GM18870 (cell line): ENCODE data around the gene WNT8B.

Experiments
- ATAC-seq: cut with Tn5 transposase; IDR thresholded peaks from one replicate; pipeline ENCODE4 v1.9.1; 2021; ENCODE audit warnings: moderate library complexity; ENCODE audit not compliant: unreplicated experiment

Gene WNT8B

GRCh38 chr10:100516847-100517246, 54.0 kb downstream of the WNT8B start:
- ATAC-seq: no peak

GRCh38 chr10:100518761-100519241, 56.0 kb downstream of the WNT8B start:
- ATAC-seq: no peak

GRCh38 chr10:100519311-100520051, 56.7 kb downstream of the WNT8B start, which contains the start of gene SEC31B:
Gene SEC31B (minus strand): TSS chr10:100519861. CDS start chr10:100516952, 2,909 bp downstream.
- ATAC-seq: no peak

GRCh38 chr10:100520811-100521210, 58.0 kb downstream of the WNT8B start:
- ATAC-seq: no peak

DNA sequence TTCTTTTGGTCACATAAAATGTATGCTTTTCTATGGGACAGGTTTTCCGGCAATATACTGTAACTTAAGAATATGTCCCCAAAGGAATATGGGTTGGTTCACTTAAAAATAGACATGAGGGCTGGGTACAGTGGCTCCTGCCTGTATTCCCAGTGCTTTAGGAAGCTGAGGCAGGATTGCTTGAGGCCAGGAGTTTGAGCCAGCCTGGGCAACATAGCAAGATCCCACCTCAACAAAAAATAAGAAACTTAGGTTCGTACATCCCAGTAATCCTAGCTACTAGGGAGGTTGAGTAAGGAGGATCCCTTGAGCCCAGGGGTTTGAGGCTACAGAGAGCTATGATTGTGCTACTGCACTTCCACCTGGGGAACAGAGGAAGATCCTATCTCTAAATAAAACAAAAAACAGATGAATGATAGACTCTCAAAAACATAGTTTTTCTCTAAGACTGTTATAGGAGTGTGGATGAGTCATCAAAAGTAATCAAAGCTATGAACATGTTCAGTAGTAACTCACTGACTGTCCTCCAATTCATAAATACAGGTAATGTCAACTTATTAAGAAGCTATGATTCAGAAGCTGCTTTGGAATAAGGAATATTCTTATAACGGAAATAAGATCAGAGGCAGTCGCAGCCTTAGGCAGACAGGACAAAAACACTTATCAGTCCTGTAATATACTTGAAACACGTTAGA, 59.4 kb downstream of the WNT8B start:
- ATAC-seq: no peak

DNA sequence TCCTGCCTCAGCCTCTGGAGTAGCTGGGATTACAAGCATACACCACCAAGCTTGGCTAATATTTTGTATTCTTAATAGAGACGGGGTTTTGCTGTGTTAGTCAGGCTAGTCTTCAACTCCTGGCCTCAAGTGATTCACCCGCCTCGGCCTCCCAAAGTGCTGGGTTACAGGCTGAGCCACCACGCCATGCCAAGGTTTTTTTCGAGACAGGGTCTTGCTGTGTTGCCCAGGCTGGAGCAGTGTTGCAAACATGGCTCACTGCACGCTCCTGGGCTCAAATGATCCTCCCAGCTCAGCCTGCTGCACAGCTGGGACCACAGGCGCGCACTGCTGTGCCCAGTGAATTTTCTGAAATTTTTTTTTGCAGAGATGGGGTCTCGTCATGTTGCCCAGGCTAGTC, 60.1 kb downstream of the WNT8B start:
- no peak for ATAC-seq

DNA sequence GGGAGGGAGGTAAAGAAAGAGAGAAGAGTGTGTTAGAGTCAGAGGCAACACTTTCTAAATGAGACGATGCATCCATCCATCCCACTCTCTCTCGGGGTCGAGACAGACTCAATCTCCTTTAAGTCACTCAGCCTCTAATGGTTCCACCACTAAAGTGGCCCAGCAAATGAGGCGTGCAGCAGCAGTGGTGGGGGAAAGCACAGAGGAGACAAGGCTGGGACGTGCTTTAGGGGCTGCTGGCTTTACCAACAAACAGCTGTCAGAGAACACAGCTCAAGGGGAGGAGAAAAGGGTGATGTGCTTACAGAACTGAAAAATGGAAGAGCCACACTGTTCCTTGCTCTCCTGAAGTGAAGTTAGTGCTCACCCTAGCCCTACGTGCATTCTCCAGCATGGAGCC, 61.4 kb downstream of the WNT8B start:
- no peak for ATAC-seq

GRCh38 chr10:100524638-100525037, 61.8 kb downstream of the WNT8B start:
- ATAC-seq: no peak

- no peak for ATAC-seq
These were observed 65.5 kb downstream of the WNT8B start for GRCh38 chr10:100528123-100528886.

GRCh38 chr10:100528921-100529474, 66.2 kb downstream of the WNT8B start:
- ATAC-seq: no peak

DNA sequence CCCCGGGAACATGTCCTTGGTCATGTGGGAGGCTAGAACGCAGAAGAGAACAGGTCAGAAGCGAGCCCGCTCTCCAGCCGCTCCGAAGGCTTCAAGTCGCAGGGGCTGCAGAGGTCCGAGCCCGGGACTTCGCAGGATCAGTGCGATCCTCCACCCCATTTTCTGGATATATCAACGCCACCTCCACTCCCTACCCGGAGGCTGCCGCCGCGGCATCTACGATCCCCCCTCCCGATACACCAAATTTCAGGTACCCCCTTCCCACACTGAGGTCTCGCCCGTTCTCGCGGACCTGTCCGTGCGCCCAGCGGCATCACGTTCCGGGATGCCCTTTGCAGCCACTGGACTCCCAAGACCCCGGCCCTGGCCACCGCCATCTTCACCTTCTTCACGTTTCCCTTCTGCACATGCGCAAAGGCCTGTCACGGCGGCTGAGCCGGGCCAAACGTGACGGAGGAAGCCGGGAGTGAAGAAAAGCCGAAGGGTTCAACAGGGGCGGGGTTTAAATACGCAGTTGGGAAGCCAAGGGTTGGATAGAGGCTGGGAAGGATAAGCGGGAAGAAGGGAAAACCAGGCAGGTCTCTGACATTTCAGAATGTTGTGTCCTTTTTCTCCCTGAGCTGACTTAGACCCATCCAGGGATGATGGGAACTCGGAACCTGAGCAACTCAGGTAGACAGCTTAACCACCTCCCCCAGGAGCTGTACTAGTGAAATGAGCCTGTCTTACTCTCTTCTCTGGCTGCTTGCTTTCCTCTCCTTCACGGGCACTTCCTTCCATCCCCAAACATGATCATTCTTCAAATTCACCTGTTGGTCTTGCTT, 66.9 kb downstream of the WNT8B start, which contains the start of gene NDUFB8:
Gene NDUFB8, minus strand, starts transcription at position 397 of the 824 bp plus-strand sequence. Its CDS starts 20 bp downstream, at position 377.
- no peak for ATAC-seq

- ATAC-seq: no peak
These were observed 69.0 kb downstream of the WNT8B start for GRCh38 chr10:100531761-100532160.
